SH-SY5Y (cell line): ENCODE measurements around the gene FSTL4.

Experiments used
- GATA2 ChIP-seq: IDR thresholded peaks from 2 replicates; pipeline ENCODE4 v1.6.1; 2011; ENCODE audit warnings: mild to moderate bottlenecking, low read depth, low read length
- GATA3 ChIP-seq: IDR thresholded peaks from 2 replicates; pipeline ENCODE4 v1.6.1; 2011; ENCODE audit warnings: low read depth, mild to moderate bottlenecking, low read length, moderate library complexity

GRCh38 chr5:133610489-133611356, 1.6 kb downstream of the FSTL4 start:
- TF ChIP-seq GATA2 (no peak), GATA3 (no peak)
